ENCODE results near the gene TOM1L2.

The TOM1L2 gene

GRCh38 chr17:17978481-17979424 is 6.6 kb upstream of the TOM1L2 start:
- Histone ChIP-seq H3K4me1 (ENCODE audit: control insufficient read depth in 1 of 2, insufficient read depth in 1 of 2, low read depth in 1 of 2, low read length in 1 of 2) (peaks cover 33 to 38% of the 10 kb centered on the region in 2 experiments), H3K9me3 (no peaks in the 10 kb centered on the region), H3K36me3 (no peaks in the 10 kb centered on the region), H3K27ac (peak overlapping the region; percentile 75), H3K27me3 (no peaks in the 10 kb centered on the region), H3K4me3 (ENCODE audit: low read depth in 1 of 2, low read length in 1 of 2) (peak overlapping the region in 1 of 2 experiments; percentile 7)
- TF ChIP-seq CTCF (IDR thresholded peaks at IDR 0.05), result no peak

GRCh38 chr17:17976931-17977570 is 4.9 kb upstream of the TOM1L2 start:
- Histone ChIP-seq H3K27me3 (no peaks in the 10 kb centered on the region), H3K36me3 (no peaks in the 10 kb centered on the region), H3K9me3 (no peaks in the 10 kb centered on the region), H3K4me3 (ENCODE audit: low read depth in 1 of 2, low read length in 1 of 2) (no peak overlapping the region), H3K4me1 (ENCODE audit: control insufficient read depth in 1 of 2, insufficient read depth in 1 of 2, low read depth in 1 of 2, low read length in 1 of 2) (peaks cover 41 to 43% of the 10 kb centered on the region in 2 experiments), H3K27ac (peak overlapping the region; percentile 38)
- no peak for TF ChIP-seq CTCF (IDR thresholded peaks at IDR 0.05)

GRCh38 chr17:17975436-17975835 is 3.2 kb upstream of the TOM1L2 start:
- Histone ChIP-seq H3K4me3 (ENCODE audit: low read depth in 1 of 2, low read length in 1 of 2) (no peak overlapping the region), H3K27me3 (no peaks in the 10 kb centered on the region), H3K27ac (peak overlapping the region; percentile 71), H3K9me3 (no peaks in the 10 kb centered on the region), H3K4me1 (ENCODE audit: control insufficient read depth in 1 of 2, insufficient read depth in 1 of 2, low read depth in 1 of 2, low read length in 1 of 2) (peaks cover 52 to 55% of the 10 kb centered on the region in 2 experiments), H3K36me3 (no peaks in the 10 kb centered on the region)
- no peak for TF ChIP-seq CTCF (IDR thresholded peaks at IDR 0.05)

GRCh38 chr17:17972952-17973254 is 703 bp upstream of the TOM1L2 start:
- no peak for TF ChIP-seq CTCF (IDR thresholded peaks at IDR 0.05)
- Histone ChIP-seq H3K4me1 (ENCODE audit: control insufficient read depth in 1 of 2, insufficient read depth in 1 of 2, low read depth in 1 of 2, low read length in 1 of 2) (peaks cover 37 to 39% of the 10 kb centered on the region in 2 experiments), H3K27ac (peak overlapping the region; percentile 94), H3K27me3 (no peaks in the 10 kb centered on the region), H3K9me3 (no peaks in the 10 kb centered on the region), H3K4me3 (ENCODE audit: low read depth in 1 of 2, low read length in 1 of 2) (peak overlapping the region; percentile 41 to 47), H3K36me3 (no peaks in the 10 kb centered on the region)

- H3K36me3 ChIP-seq, result no peaks in the 10 kb centered on the region
- no peaks in the 10 kb centered on the region for H3K9me3 ChIP-seq
- H3K4me1 ChIP-seq (ENCODE audit: control insufficient read depth in 1 of 2, insufficient read depth in 1 of 2, low read depth in 1 of 2, low read length in 1 of 2), result peaks cover 35 to 37% of the 10 kb centered on the region in 2 experiments
- peak overlapping the region; percentile 94 for H3K27ac ChIP-seq
- peak overlapping the region; percentile 75 to 97 for H3K4me3 ChIP-seq (ENCODE audit: low read depth in 1 of 2, low read length in 1 of 2)
- no peak for TF ChIP-seq CTCF (IDR thresholded peaks at IDR 0.05)
- no peaks in the 10 kb centered on the region for H3K27me3 ChIP-seq
Measured at GRCh38 chr17:17971431-17972125, 622 bp downstream of the TOM1L2 start.
